ENCODE data around the gene PHC2. TPM values are rescaled to one million over a fixed set of nuclear protein-coding genes. Genes with fewer than 3 reads are reported as not detected.

The PHC2 gene
- total and polyA plus RNA-seq, 4 donors, result 79.9 to 311 (median 121) TPM

DNA sequence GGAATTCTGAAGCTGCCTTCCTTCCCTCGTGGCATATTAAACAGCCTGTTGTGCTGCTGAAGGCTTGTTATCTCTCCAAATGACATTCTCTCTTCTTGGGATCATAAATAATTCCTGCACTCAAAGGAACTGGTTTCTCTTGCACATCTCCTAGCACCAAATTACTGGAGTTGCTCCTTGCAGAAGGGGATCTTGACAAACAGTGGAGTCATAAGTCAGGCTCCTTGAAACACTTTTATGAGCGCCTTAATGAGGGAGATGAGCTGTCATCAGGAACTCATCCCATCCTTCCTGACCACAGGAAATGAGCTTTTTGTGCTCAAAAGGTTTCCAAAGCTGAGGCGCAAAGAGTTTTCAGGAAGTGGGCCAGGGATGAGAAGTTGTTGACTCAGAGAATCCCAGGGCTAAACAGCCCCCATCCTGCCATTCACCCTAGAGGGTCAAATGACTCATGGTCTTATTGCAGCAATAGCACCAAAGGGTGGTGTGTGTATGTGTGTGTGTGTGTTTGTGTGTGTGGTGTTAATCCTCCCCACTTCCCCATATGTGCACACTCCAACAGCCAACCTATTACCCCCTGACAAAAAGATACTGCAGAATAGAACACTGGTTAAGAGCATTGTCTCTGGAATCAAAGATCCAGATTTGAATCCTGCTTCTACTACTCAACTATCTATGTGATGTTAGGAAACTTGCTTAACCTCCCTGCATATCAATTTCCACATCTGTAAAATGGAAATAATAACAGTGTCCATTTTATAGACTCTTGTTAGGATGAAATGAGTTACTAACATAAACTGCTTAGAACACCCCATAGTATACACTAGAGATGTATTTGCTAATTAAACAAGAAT lies 2.8 kb upstream of the PHC2 start:
- peak overlapping the region in 1 of 2 donors; percentile 76 for H3K27ac ChIP-seq (ENCODE audit: low read depth in 1 of 2, low read length in 1 of 2)
- ATAC-seq (ENCODE audit: insufficient read depth, low FRiP score) (peak; percentile 45), DNase-seq (peak; percentile 49 to 76 (median 55))
- H3K36me3 ChIP-seq (ENCODE audit: control insufficient read depth in 4 of 4, insufficient read depth in 4 of 4, low read length in 4 of 4), result no peaks in the 10 kb centered on the region
- 23 to 37% methylated on average over 3 of the region's 3 CpGs for WGBS, 2 donors
- H3K9ac ChIP-seq (ENCODE audit: insufficient read depth in 1 of 2, low read length in 2 of 2), result no peak overlapping the region
- peaks cover 0 to 31% (median 4%) of the 10 kb centered on the region in 5 donors for H3K4me1 ChIP-seq (ENCODE audit: control insufficient read depth in 5 of 5, insufficient read depth in 5 of 5, low read length in 5 of 5)
- TF ChIP-seq, protein P1, sequence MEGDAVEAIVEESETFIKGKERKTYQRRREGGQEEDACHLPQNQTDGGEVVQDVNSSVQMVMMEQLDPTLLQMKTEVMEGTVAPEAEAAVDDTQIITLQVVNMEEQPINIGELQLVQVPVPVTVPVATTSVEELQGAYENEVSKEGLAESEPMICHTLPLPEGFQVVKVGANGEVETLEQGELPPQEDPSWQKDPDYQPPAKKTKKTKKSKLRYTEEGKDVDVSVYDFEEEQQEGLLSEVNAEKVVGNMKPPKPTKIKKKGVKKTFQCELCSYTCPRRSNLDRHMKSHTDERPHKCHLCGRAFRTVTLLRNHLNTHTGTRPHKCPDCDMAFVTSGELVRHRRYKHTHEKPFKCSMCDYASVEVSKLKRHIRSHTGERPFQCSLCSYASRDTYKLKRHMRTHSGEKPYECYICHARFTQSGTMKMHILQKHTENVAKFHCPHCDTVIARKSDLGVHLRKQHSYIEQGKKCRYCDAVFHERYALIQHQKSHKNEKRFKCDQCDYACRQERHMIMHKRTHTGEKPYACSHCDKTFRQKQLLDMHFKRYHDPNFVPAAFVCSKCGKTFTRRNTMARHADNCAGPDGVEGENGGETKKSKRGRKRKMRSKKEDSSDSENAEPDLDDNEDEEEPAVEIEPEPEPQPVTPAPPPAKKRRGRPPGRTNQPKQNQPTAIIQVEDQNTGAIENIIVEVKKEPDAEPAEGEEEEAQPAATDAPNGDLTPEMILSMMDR (IDR thresholded peaks at IDR 0.05; ENCODE audit: control extremely low read depth, extremely low read depth), result no peak
- no peaks in the 10 kb centered on the region for H3K9me3 ChIP-seq (ENCODE audit: control insufficient read depth in 4 of 4, insufficient read depth in 3 of 4, low read length in 3 of 4)
- H3K4me3 ChIP-seq, result no peak overlapping the region
- peaks cover 0 to 5% (median 3%) of the 10 kb centered on the region in 3 donors for H3K27me3 ChIP-seq (ENCODE audit: control insufficient read depth in 3 of 3, insufficient read depth in 3 of 3, low read length in 2 of 3)

DNA sequence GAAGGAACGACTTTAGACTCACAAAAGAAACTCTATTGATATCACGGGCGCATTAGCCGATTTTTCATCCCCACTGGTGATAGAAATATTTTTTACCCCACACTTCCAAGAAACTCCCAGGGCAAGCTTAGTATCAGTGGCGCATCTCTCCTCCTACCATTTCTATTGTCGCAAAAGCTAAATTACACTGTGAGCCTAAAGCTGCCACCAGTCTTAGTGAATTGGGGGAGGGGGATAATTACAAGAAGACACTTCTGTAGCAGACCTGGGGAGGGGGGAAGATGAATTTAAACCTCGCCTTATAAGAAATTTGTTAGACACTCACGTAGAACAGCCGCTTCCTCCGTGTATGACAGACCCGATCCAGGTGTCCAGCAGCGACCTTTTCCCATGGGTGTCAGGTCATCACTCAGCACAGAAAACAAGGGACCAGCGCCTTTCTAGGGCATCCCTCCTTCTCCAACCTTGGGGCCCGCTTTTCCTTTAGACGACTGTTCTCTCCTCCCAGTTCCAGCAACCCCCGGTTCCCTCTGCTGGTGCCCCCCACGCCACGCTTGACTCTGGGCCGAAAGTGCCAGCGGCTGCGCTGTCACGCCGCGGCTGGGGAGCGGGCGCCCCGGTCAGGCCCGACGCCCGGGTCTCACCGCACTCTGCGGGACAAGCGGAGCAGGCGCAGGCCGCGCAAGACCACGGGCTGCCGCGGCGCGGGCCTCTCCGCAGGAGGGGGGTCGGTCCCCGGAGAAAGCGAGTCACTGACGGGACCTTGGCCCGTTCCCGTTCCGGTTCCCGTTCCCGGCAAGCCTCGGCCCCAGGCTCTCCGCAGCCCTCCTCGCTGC lies 821 bp downstream of the PHC2 start:
- H3K27ac ChIP-seq (ENCODE audit: low read depth in 1 of 2, low read length in 1 of 2), result peak overlapping the region; percentile 48 to 91
- DNase-seq, result peak; percentile 35 to 66 (median 65)

DNA sequence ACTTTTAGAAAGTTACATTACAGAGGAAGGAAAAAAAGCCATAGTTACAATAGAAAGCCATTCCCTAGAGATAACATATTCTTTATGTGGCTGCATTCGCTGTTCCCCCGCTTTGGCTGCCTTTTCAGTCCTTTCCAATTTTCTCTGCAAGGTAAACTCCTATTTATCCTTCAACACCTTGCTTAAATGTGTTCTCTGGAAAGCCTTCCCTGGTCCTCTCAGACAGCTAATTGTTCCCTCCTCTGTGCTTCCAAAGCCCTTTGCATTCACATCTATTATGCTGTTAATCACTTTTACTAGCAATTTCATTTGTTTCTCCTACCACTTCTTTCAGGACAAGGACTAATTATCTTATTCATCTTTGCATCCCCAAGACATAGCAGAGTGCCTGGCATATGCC lies 1.6 kb downstream of the PHC2 start:
- Histone ChIP-seq H3K9ac (ENCODE audit: insufficient read depth in 1 of 2, low read length in 2 of 2) (no peak overlapping the region), H3K9me3 (ENCODE audit: control insufficient read depth in 4 of 4, insufficient read depth in 3 of 4, low read length in 3 of 4) (no peaks in the 10 kb centered on the region), H3K4me1 (ENCODE audit: control insufficient read depth in 5 of 5, insufficient read depth in 5 of 5, low read length in 5 of 5) (peaks cover 0 to 35% (median 4%) of the 10 kb centered on the region in 5 donors), H3K27me3 (ENCODE audit: control insufficient read depth in 3 of 3, insufficient read depth in 3 of 3, low read length in 2 of 3) (peaks cover 0 to 8% (median 6%) of the 10 kb centered on the region in 3 donors), H3K36me3 (ENCODE audit: control insufficient read depth in 4 of 4, insufficient read depth in 4 of 4, low read length in 4 of 4) (no peaks in the 10 kb centered on the region), H3K4me3 (no peak overlapping the region), H3K27ac (ENCODE audit: low read depth in 1 of 2, low read length in 1 of 2) (peak overlapping the region in 1 of 2 donors; percentile 91)
- DNase-seq (peak in 1 of 3 donors; percentile 2), ATAC-seq (ENCODE audit: insufficient read depth, low FRiP score) (no peak)
- WGBS, 2 donors, result 98% methylated on average over 2 of the region's 2 CpGs
- TF ChIP-seq, protein P1 (IDR thresholded peaks at IDR 0.05; ENCODE audit: control extremely low read depth, extremely low read depth), result no peak

More for the DNA sequence above, 821 bp downstream of the PHC2 start:
- Histone ChIP-seq H3K9ac (ENCODE audit: insufficient read depth in 1 of 2, low read length in 2 of 2) (peak overlapping the region in 1 of 2 donors; percentile 17), H3K9me3 (ENCODE audit: control insufficient read depth in 4 of 4, insufficient read depth in 3 of 4, low read length in 3 of 4) (no peaks in the 10 kb centered on the region), H3K27me3 (ENCODE audit: control insufficient read depth in 3 of 3, insufficient read depth in 3 of 3, low read length in 2 of 3) (peaks cover 0 to 8% (median 6%) of the 10 kb centered on the region in 3 donors), H3K4me1 (ENCODE audit: control insufficient read depth in 5 of 5, insufficient read depth in 5 of 5, low read length in 5 of 5) (peaks cover 0 to 42% (median 4%) of the 10 kb centered on the region in 5 donors), H3K36me3 (ENCODE audit: control insufficient read depth in 4 of 4, insufficient read depth in 4 of 4, low read length in 4 of 4) (no peaks in the 10 kb centered on the region), H3K4me3 (peak overlapping the region; percentile 88)
- WGBS, 2 donors, result 9 to 10% methylated on average over 44 to 54 of the region's 54 CpGs
- ATAC-seq (ENCODE audit: insufficient read depth, low FRiP score), result no peak
- TF ChIP-seq, protein P1 (IDR thresholded peaks at IDR 0.05; ENCODE audit: control extremely low read depth, extremely low read depth), result no peak

All from lung (tissue), 12 donors.